GM21390 (cell line): ENCODE results near the gene CBLB.

Experiments used
- ATAC-seq: cut with Tn5 transposase; IDR thresholded peaks from one replicate; pipeline ENCODE4 v1.9.1; 2021; ENCODE audit not compliant: unreplicated experiment

Gene CBLB

GRCh38 chr3:105876780-105877327 is 8.0 kb upstream of the CBLB start:
- no peak for ATAC-seq

- ATAC-seq: no peak
Measured at GRCh38 chr3:105869861-105870755, 1.3 kb upstream of the CBLB start.

- ATAC-seq: no peak
Measured at GRCh38 chr3:105869531-105869833, 670 bp upstream of the CBLB start.

GRCh38 chr3:105868431-105868741 is 426 bp downstream of the CBLB start:
- ATAC-seq: peak; percentile 8

DNA sequence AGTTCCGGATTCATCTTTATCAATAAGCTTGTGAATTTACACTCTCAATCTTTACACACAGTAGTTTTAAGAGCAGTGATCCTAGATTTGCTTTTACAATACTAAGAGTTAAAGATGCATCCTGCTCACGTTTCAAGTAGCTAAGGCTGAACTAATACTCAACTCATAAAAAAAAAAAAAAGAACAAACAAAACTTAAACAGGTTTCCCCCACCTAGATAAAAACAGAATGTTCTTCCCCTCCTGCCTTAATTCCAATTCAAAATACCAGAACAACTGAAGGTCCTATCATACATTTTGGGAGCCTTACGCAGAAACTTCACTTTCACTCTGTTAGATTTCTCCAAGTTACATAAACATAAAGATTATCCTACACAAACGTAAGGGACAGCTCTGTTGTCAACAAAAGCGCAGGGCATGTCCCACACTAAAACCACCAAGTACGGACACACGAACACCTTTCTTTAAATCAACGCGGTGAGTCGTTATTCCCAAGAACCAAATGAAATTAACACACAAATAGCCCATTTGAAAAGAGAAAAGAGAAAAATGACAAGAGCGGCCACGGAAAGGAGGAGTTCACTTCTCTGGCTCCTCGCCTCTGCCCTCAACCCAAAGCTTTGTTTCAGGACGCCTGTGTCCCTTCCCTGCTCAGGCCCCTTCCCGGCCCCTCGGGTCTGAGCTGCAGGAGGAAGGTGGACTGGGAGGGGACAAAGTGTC is 941 bp downstream of the CBLB start:
- peak; percentile 0 for ATAC-seq

DNA sequence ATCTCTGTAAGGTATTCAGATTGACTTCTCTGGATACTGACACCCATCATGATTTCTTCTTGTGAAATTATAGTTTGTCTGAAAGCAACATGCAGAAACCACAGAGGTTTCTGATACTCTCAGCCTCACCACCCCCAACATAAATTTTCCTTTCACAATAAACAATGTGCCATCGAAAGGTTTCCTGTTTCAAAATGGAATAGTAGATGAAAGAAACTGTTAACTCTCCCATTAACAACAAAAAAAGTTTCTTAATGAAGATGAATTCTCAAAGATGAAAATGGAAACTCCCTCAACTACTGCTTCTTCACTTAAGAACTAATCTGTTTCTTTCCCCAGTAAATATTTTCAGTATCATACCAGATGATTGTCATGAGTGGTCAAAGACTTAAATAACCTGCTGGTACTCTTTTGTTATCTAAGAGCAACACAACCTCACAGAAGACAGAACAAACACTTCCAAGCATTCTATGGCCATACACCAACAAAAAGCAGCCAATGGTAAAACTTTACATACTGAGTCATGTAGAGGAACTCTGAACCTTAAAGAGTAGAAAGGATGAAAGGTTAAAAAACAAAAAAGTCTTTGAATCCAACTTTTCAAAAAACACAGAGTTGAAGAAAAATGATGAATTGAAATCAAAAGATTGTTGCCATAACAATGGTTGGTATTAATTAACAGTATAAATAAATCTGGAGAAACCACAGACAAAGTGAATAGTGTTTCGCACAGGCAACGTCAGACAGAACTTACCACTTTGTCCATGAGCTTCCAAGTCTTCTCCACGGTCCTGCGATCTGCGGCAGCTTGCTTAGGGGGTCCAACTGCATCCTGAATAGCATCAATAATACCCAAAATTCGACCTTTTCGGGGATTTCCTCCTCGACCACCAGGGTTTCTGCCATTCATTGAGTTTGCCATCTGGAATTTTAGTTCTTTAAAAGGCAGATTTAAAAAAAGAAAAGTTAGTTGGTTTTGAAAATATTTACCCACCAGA is 1.9 kb downstream of the CBLB start:
- peak; percentile 35 for ATAC-seq

GRCh38 chr3:105865867-105866350 is 2.9 kb downstream of the CBLB start:
- ATAC-seq: no peak

GRCh38 chr3:105865016-105865623 is 3.7 kb downstream of the CBLB start:
- ATAC-seq: no peak

DNA sequence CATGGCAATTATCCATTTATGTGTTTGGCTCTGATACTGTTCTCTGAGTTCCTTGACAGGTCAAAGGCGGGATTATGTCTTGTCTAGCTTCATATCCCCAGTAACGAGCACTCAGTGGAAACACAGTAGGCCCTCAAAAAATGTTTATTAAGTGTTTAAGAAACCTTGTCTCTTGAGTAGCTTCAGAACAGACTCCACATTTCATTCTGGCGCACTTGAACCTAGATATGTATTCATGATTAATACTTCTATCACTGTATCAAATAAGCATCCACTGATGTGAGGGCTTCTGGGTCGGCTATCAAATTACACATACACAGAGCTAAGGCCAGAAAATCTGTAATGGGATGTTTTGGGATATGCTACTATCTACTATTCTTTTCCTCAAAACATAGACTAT is 4.6 kb downstream of the CBLB start:
- no peak for ATAC-seq

- ATAC-seq: no peak
Measured at GRCh38 chr3:105863608-105864007, 5.2 kb downstream of the CBLB start.

DNA sequence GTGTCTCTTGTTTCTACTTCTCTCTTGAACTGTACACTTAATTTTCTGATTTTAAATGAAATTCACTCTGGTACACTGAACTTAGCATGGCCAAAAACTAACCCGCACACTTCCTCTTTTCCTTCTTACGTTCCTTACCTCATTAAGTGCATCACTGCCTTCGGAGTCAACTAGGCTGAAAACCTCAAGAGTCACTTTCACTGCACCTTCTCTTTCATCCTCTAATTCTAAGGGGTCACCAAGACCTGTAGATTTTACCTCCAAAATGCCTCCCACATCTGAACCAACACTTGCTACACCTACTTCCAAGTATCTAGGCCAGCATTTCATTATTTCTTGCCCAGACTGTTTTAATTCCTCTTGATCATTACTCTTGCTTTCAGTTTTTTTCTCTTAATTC is 6.6 kb downstream of the CBLB start:
- ATAC-seq: peak; percentile 58

GRCh38 chr3:105860641-105861040 is 8.2 kb downstream of the CBLB start:
- ATAC-seq: no peak

GRCh38 chr3:105858017-105858416 is 10.8 kb downstream of the CBLB start:
- ATAC-seq: no peak

GRCh38 chr3:105857601-105858000 is 11.2 kb downstream of the CBLB start:
- ATAC-seq: no peak

GRCh38 chr3:105856605-105857004 is 12.2 kb downstream of the CBLB start:
- ATAC-seq: no peak

- ATAC-seq: peak; percentile 99
Measured at GRCh38 chr3:105853801-105854432, 14.9 kb downstream of the CBLB start.

- no peak for ATAC-seq
Measured at GRCh38 chr3:105851582-105851981, 17.2 kb downstream of the CBLB start.

- no peak for ATAC-seq
Measured at GRCh38 chr3:105851176-105851575, 17.6 kb downstream of the CBLB start.

DNA sequence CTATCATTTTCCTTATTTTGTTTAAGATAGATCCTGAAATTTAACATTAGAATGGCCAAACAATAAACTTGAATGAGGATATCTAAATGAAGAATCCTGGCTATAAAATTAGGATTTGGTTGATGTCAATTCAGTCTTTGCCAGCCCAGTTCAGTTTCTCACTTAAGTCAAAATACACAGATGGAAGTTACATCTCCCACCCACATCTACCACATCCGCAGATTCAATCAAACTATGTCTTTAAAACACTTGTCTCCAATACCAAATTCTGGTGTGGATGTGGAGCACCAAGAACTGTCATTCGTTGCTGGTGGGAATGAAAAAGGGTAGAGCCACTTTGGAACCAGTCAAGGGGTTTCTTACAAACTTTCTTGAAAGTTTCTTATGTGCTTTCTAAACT is 18.2 kb downstream of the CBLB start:
- ATAC-seq: no peak

DNA sequence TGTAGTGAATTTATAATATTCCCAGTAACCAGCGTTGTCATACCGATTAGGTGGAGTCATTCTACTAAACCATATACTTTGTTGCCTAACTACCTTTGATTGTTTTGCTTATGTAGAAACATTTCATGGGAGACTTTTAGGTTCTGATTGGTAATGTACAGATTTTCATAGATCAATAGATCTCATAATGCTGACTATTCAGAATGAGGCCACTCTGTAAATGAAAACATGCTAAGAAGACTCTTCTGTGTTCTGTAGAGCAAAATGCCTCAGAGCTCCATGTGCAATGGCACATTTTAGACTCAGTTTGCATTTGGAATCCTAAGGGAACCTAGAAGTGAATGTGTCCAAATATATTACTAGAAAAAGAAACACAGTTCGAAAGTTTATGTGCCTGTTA is 20.0 kb downstream of the CBLB start:
- no peak for ATAC-seq
